OCI-LY3 (cell line): ENCODE measurements around the gene NTNG1.

ENCODE experiments used
- CTCF ChIP-seq: fragments of 200-600, 300-600 bp; sonication (generic); IDR thresholded peaks from 2 replicates; pipeline ENCODE4 v1.5.1; 2014; ENCODE audit warnings: antibody characterized with exemption, low read length, low read depth
- EZH2phosphoT487 ChIP-seq: fragments of 200-600 bp; shearing (Covaris generic); IDR thresholded peaks from 2 replicates; pipeline ENCODE4 v1.6.1; 2018; ENCODE audit warnings: antibody characterized with exemption, mixed run types, low read depth

- TF ChIP-seq CTCF (no peak), EZH2phosphoT487 (no peak)
Observed at GRCh38 chr1:107195476-107195875, 54.6 kb downstream of the NTNG1 start.
